Kidney capillary endothelial cell (primary cell): ENCODE measurements around the gene MBLAC1.
"Not testable (repeated sequence)": the region's sequence is repeated elsewhere in the genome, so short reads cannot be mapped to it uniquely, and the experiment has no call there.

ENCODE experiments used
- DNase-seq: peaks from one replicate; pipeline ENCODE4 v3.0.0-alpha.2; 2018; ENCODE audit warnings: low spot score

The MBLAC1 gene

GRCh38 chr7:100124301-100125230 is 2.2 kb upstream of the MBLAC1 start:
- no peak for DNase-seq

GRCh38 chr7:100126239-100126930 is 382 bp upstream of the MBLAC1 start:
- DNase-seq = no peak

GRCh38 chr7:100127866-100128636 is 1.3 kb downstream of the MBLAC1 start:
- DNase-seq = no peak

DNA sequence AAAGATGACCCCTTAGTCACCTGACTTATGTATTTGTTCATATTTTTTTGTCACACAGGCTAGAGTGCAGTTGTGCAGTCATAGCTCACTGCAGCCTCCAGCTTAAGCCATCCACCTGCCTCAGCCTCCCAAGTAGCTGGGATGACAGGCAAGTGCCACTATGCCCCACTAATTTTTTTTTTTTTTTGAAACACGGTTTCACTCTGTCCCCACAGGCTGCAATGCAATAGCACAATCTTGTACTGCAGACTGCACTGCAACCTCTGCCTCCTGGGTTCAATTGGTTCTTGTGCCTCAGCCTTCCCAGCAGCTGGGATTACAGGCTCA is 1.8 kb downstream of the MBLAC1 start:
- no peak for DNase-seq

GRCh38 chr7:100130220-100130607 is 3.4 kb downstream of the MBLAC1 start:
- DNase-seq = not testable (repeated sequence)

GRCh38 chr7:100130608-100131453 is 4.1 kb downstream of the MBLAC1 start:
- peak; percentile 45 for DNase-seq

DNA sequence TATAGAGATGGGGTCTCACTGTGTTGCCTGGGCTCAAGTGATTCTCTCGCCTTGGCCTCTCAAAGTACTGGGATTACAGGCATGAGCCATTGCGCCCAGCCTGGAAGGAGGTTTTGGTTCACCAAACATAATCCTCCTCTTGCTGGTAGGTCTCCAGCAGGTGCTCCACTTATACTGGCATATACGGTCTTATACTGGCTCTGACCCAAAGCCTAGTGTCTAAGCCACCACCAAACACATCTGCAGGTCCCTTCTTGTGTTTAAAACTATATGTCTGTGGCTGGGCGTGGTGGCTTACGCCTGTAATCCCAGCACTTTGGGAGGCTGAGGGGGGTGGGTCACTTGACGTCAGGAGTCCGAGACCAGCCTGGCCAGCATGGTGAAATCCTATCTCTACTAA is 5.4 kb downstream of the MBLAC1 start:
- no peak for DNase-seq

DNA sequence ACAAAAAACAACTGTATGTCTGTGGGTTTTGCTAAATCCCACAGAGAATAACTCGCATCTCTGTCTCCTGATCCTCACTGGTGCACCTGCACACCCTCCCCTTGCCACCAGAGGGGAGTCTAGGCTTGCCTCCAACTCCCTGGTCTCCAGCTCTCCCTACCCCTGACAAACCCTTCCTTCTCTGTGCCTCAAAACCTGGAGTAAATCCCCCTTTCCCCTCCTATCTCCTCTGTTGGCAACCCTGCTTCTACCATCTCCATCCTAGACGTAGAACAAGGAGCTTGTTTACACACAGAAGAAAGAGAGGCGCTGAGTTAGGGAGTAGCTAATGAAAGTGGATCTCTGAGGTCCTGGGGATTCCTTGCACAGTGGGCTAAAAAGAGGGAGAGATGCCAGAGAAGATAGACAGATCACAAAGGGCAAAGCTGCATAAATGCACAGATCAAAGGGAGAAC is 6.0 kb downstream of the MBLAC1 start:
- peak; percentile 67 for DNase-seq

- no peak for DNase-seq
Observed at GRCh38 chr7:100137851-100138760, 11.3 kb downstream of the MBLAC1 start.

- no peak for DNase-seq
Observed at GRCh38 chr7:100141555-100141949, 14.8 kb downstream of the MBLAC1 start.

DNA sequence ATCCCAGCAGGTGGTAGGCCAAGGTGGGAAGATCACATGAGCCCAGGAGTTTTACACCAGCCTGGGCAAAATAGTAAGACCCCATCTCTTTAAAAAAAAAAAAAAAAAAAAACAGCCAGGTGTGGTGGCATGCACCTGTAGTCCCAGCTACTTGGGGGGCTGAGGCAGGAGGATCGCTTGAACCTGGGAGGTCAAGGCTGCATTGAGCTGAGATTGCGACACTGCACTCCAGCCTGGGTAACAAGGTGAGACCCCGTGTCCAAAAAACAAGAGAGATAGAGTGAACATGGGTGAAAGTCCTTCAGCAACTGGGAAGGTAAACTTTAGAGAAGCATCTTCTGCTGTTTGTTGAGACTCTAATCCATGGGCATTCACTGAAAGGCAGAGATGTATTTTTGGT is 15.7 kb downstream of the MBLAC1 start:
- no peak for DNase-seq

GRCh38 chr7:100146350-100146749 is 19.6 kb downstream of the MBLAC1 start:
- not testable (repeated sequence) for DNase-seq

GRCh38 chr7:100147278-100147677 is 20.5 kb downstream of the MBLAC1 start:
- DNase-seq = no peak

- no peak for DNase-seq
Observed at GRCh38 chr7:100148225-100148558, 21.4 kb downstream of the MBLAC1 start.

GRCh38 chr7:100148559-100149328 is 22.0 kb downstream of the MBLAC1 start, which contains the start of gene LAMTOR4:
Gene LAMTOR4, plus strand, starts transcription at chr7:100148918. Its CDS starts 55 bp downstream, at chr7:100148973.
- DNase-seq = peak; percentile 97

- DNase-seq = no peak
Observed at GRCh38 chr7:100152404-100152803, 25.6 kb downstream of the MBLAC1 start.

DNA sequence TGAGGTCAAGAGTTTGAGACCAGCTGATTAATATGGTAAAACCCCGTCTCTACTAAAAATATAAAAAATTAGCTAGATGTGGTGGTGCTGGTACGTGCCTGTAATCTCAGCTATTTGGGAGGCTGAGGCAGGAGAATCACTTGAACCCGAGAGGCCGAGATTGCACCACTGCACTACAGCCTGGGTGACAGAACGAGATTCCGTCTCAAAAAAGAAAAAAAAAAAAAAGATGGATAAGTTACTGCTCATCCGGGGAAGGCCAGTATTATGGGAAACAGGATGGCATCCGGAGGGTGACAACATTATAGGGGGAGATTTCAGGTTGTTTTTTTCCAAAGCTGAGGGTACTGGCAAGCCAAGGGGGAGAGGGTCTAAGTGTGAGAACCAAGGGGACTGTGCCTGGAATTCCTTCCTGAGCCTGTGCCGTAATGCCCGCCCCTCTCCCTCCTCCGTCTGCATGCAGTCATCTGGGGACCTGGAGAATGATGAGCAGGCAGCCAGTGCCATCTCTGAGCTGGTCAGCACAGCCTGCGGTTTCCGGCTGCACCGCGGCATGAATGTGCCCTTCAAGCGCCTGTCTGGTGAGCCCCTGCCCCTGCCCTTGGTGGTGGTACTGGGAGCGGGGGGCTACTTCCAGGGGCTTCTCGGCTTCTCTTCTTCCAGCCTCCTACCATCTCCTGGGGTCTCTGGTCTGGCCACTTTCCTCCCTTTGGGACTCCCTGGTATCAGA is 26.3 kb downstream of the MBLAC1 start:
- no peak for DNase-seq

GRCh38 chr7:100153708-100154535 is 27.2 kb downstream of the MBLAC1 start:
- no peak for DNase-seq
